ENCODE results near the gene PTPRG.

The PTPRG gene

DNA sequence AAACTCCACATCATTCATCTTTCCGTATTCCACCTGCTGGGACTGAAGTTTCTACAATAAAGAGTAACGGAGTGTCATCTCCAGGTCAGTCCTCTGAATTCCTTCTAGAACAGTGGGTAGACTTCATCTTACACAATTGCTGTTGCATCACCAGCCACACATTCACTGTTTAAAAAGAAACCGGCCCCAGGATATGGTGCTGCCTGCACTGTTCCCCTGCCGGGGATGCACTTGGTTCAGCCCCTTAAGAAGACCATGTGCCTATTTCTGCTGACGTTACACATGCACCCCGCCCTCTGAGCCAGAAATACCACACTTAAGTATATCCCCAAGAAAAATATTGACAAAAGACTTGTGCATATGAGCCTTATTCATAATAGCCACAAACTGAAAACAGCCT lies 578.6 kb downstream of the PTPRG start:
- TF ChIP-seq, protein P1, sequence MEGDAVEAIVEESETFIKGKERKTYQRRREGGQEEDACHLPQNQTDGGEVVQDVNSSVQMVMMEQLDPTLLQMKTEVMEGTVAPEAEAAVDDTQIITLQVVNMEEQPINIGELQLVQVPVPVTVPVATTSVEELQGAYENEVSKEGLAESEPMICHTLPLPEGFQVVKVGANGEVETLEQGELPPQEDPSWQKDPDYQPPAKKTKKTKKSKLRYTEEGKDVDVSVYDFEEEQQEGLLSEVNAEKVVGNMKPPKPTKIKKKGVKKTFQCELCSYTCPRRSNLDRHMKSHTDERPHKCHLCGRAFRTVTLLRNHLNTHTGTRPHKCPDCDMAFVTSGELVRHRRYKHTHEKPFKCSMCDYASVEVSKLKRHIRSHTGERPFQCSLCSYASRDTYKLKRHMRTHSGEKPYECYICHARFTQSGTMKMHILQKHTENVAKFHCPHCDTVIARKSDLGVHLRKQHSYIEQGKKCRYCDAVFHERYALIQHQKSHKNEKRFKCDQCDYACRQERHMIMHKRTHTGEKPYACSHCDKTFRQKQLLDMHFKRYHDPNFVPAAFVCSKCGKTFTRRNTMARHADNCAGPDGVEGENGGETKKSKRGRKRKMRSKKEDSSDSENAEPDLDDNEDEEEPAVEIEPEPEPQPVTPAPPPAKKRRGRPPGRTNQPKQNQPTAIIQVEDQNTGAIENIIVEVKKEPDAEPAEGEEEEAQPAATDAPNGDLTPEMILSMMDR (IDR thresholded peaks at IDR 0.05; ENCODE audit: low read depth, low read length, missing control alignments) = no peak
- H3K4me3 ChIP-seq (replicated peaks; ENCODE audit: low read depth, low read length) = no peak overlapping the region
- no peak for DNase-seq (ENCODE audit: extremely low read depth, low read depth)

DNA sequence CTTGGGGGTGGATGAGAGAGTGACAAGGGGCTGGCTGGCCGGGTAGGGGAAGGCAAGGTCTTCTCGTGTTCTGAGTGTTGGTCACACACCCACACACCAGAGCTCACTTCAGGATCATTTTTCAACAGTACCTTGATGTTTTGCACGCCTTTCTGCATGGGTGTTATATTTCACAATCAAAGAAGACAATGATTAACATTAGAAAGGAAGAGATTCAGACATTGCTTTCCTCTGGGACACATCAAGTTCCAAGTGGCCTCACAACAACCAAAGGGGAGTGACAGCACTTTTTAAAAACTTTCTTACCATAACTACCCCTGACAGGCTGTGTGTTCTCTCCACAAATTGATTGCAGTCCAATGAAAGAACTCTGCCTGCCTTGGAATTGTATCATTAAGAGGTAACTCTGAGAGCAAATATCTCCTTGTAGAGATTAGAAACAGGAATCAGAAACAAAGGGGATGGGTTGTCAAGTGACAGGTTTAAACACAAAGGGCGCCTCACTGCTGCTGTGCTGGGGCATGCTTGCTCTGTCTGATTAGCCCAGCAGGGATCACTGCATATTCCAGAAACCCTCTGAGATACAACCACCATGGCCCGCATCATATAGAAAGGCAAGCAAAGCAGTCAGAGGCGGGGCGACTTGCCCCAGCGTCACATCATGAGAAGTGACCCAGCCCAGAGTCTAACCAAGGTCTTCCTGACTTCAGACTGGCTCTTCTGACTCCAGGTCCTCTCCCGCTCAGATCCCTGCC lies 581.1 kb downstream of the PTPRG start:
- DNase-seq (ENCODE audit: extremely low read depth, low read depth) = no peak
- no peak overlapping the region for H3K4me3 ChIP-seq (replicated peaks; ENCODE audit: low read depth, low read length)
- TF ChIP-seq, protein P1 (IDR thresholded peaks at IDR 0.05; ENCODE audit: low read depth, low read length, missing control alignments) = no peak

DNA sequence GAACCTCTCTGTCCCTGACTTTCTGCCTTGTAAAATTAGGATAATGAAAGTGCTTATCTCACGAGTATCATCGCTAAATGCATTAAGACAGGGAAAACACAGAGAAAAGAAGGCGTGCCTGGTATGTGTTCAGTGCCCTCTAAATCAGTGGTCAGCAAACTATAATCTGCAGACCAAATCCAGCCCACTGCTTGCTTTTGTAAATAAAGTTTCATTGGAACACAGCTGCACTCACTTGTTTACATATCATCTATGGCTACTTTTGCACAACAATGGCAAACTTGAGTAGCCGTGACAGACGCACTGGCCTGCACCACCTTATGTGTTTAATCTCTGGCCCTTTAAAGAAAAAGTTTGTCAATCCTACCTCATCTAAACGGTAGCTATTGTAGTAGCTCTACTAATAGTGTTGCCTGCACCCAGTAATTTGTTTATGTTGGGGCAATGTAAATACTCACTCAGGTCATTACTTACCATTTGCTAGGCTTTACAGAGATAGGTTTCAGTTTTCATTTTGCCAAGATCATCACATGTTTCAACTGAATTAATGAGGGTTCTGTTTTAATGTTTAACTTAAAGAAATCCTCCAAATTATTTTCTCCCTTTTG lies 582.6 kb downstream of the PTPRG start:
- H3K4me3 ChIP-seq (replicated peaks; ENCODE audit: low read depth, low read length) = no peak overlapping the region
- TF ChIP-seq, protein P1 (IDR thresholded peaks at IDR 0.05; ENCODE audit: low read depth, low read length, missing control alignments) = no peak
- no peak for DNase-seq (ENCODE audit: extremely low read depth, low read depth)

DNA sequence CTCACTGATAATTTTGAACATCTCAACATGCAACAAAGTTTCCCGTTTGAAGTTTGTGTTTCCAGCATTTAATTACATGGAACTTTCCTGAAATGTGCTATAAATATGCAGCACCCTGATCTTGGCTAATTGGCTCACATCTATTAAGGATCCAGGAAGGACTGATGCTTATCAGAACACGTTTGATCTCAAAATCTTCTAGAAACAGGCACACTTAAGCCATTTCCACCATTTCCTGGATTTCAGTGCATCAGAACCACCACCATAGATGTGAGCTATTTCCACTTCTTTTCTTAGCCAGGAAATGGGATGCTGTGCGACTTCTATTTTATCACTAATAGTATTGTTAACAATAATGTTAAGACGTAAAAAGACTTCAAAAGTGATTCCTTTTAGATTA lies 583.1 kb downstream of the PTPRG start:
- no peak for DNase-seq (ENCODE audit: extremely low read depth, low read depth)
- H3K4me3 ChIP-seq (replicated peaks; ENCODE audit: low read depth, low read length) = no peak overlapping the region
- TF ChIP-seq, protein P1 (IDR thresholded peaks at IDR 0.05; ENCODE audit: low read depth, low read length, missing control alignments) = no peak

DNA sequence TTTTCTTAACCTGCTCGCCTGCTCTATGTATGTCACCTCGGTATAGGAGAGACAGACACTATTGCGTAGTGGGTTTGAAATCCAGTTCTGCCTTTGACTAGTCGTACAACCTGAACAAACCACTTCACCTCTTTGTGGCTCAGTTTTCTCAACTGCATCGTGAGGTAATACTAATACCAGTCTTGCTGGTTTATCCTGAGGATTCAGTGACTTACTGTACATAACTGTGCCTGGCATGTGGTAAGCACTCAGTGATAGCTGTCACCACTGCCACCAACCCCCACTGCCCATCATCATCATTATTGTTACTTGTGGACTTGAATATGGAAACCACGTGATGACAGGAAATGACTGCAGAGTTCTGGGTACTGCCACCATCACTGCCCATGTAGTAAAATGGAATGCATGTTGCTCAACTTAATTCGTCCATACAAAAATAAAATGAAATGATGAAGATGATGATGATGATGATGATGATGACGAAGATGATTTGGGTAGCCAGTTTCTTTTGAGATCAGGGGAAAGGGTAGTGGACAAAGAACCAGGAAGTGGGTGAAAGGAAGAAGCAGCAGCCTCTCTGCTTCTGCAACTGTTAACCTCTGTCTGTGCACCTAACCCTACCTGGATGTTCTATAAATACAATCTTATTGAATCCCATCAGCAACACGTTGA lies 583.9 kb downstream of the PTPRG start:
- TF ChIP-seq, protein P1 (IDR thresholded peaks at IDR 0.05; ENCODE audit: low read depth, low read length, missing control alignments) = no peak
- no peak overlapping the region for H3K4me3 ChIP-seq (replicated peaks; ENCODE audit: low read depth, low read length)
- DNase-seq (ENCODE audit: extremely low read depth, low read depth) = no peak

DNA sequence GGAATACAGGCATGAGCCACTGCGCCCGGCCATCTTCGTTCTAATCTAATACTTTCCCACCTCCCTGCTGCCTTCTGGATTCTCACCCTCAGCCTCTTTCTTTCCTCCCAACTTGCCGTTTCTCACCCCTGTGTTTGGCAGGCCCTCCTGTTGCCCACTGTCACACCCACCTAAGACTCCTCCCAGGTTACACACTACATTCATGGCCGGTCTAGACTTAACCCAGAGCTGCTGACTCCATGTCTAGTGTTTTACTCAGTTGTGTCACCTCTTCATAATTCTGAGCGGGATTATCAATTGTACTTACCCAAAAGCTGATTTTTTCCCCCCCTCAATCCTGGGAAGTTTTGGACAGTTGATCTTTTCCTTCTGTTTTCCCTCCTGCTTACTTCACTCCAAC lies 588.2 kb downstream of the PTPRG start:
- TF ChIP-seq, protein P1 (IDR thresholded peaks at IDR 0.05; ENCODE audit: low read depth, low read length, missing control alignments) = no peak
- no peak for DNase-seq (ENCODE audit: extremely low read depth, low read depth)
- no peak overlapping the region for H3K4me3 ChIP-seq (replicated peaks; ENCODE audit: low read depth, low read length)
